Measurements from ENCODE around the gene HAPLN3. TPM values are rescaled to one million over a fixed set of nuclear protein-coding genes. Genes with fewer than 3 reads are reported as not detected.

The HAPLN3 gene
- total RNA-seq, 1 experiment from 2014 or later: 42.4 TPM

- no peaks in the 10 kb centered on the region; the same call in 1 of the 2 replicates for H3K4me1 ChIP-seq (ENCODE audit: insufficient read depth, low read length)
- H2BK5ac ChIP-seq (ENCODE audit: insufficient read length, low read length): no peak overlapping the region
- no peak overlapping the region for H3K27ac ChIP-seq (ENCODE audit: insufficient read length, low read depth, low read length)
- H3K23me2 ChIP-seq (ENCODE audit: insufficient read length, low read depth, low read length, poor library complexity, severe bottlenecking): no peaks in the 10 kb centered on the region
- H3K9me3 ChIP-seq (ENCODE audit: control insufficient read depth, low read depth, low read length): no peaks in the 10 kb centered on the region
- no peak overlapping the region for H3K9ac ChIP-seq (ENCODE audit: extremely low read depth, insufficient read length, low read length)
- H3K36me3 Mint-ChIP-seq (ENCODE audit: insufficient read depth in 1 of 3, low read depth in 3 of 3): peaks cover 8 to 18% (median 16%) of the 10 kb centered on the region in 3 experiments; a peak in 6 of 7 replicates
- H3K27me3 Mint-ChIP-seq (ENCODE audit: low read depth): peaks cover 22% of the 10 kb centered on the region
- H4K8ac ChIP-seq (replicated peaks; ENCODE audit: insufficient read length, low read depth, low read length): no peak overlapping the region
- H3K4ac ChIP-seq (ENCODE audit: low read depth, low read length): no peak overlapping the region
- WGBS (ENCODE audit: extremely low coverage, insufficient read length, low lambda C conversion rate): no CpG with 5 or more reads among the region's 9 CpGs
- H3K14ac ChIP-seq (ENCODE audit: insufficient read depth, low read length): no peak overlapping the region
- H2BK120ac ChIP-seq (ENCODE audit: low read depth, low read length, poor library complexity, severe bottlenecking): no peak overlapping the region
- peaks cover 2% of the 10 kb centered on the region for H4K20me1 ChIP-seq (ENCODE audit: control insufficient read depth, insufficient read depth, insufficient read length)
- no peak for TF ChIP-seq CTCF (conservative IDR thresholded peaks at IDR 0.05)
- no peaks in the 10 kb centered on the region for H3K79me2 ChIP-seq (ENCODE audit: insufficient read depth, low read length)
- H3K56ac ChIP-seq (ENCODE audit: insufficient read length, low read depth, low read length): no peak overlapping the region
- no peak for DNase-seq
- H3K18ac ChIP-seq (ENCODE audit: insufficient read length, low read depth, low read length): no peak overlapping the region
- H4K91ac ChIP-seq (ENCODE audit: insufficient read length, low read depth, low read length): no peak overlapping the region
- H3K4me2 ChIP-seq (ENCODE audit: insufficient read depth, insufficient read length, low read length): no peak overlapping the region
- H3K4me1 Mint-ChIP-seq: peaks cover 9 to 11% of the 10 kb centered on the region in 2 experiments
- no peak overlapping the region for H3K27ac Mint-ChIP-seq
- H2AFZ ChIP-seq (ENCODE audit: low read length): no peak overlapping the region
- no peak overlapping the region for H3K4me3 Mint-ChIP-seq
- H2AK5ac ChIP-seq (ENCODE audit: insufficient read length, low read length): no peak overlapping the region
- peaks cover 0 to 6% of the 10 kb centered on the region in 2 experiments; a peak in 3 of 5 replicates for H3K9me3 Mint-ChIP-seq
- no peak overlapping the region for H2BK12ac ChIP-seq (ENCODE audit: insufficient read length, low read depth, low read length)
- H3K27me3 ChIP-seq (ENCODE audit: insufficient read depth, low read length): no peaks in the 10 kb centered on the region
- H2BK15ac ChIP-seq (ENCODE audit: low read depth, low read length): no peak overlapping the region
- H4K5ac ChIP-seq (ENCODE audit: insufficient read length, low read depth, low read length): no peak overlapping the region
- no peak overlapping the region for H2BK20ac ChIP-seq (ENCODE audit: low read depth, low read length, poor library complexity, severe bottlenecking)
- no peak overlapping the region for H3K23ac ChIP-seq (ENCODE audit: insufficient read length, low read depth, low read length)
- H3T11ph ChIP-seq (ENCODE audit: low read length): no peak overlapping the region
- no peaks in the 10 kb centered on the region for H3K79me1 ChIP-seq (ENCODE audit: insufficient read depth, low read depth, low read length, poor library complexity, severe bottlenecking)
These were observed 22.6 kb downstream of the HAPLN3 start for GRCh38 chr15:88872706-88873105.
